K562 (cell line): ENCODE measurements around the gene TPK1. TPM values are rescaled to one million over a fixed set of nuclear protein-coding genes. Genes with fewer than 3 reads are reported as not detected.

Experiments
- ATAC-seq: fragments of 200-7000 bp; cut with Tn5 transposase; 3 replicates; pipeline ENCODE4 v1.9.1; 2020; ENCODE audit warnings: moderate library complexity
- BruUV-seq: library from RNA; stranded (reverse); fragments of 400-500 nt; replicated peaks from 2 replicates; lab custom pipeline; 2021; lab: Mats Ljungman, UMichigan
- CTCF ChIA-PET: fragments of 300-600 bp; formaldehyde crosslinking; extraction: SDS; loops from one replicate; lab custom pipeline; 2021; ENCODE audit warnings: low intra/inter-chr PET ratio; lab: Yijun Ruan, JAX
- POLR2A ChIA-PET: fragments of 300-600, 350-650 bp; sonication (Branson Sonifier 250); formaldehyde crosslinking; extraction: SDS; loops from one replicate; lab custom pipeline; 2021; ENCODE audit warnings: antibody characterized with exemption, inconsistent platforms; lab: Yijun Ruan, JAX
- DNase-seq, 4 experiments: peaks; one replicate each; pipeline versions ENCODE4 v3.0.0 to v3.0.0-alpha.2; 2011 to 2018; ENCODE audit warnings: low spot score in 3 of 4, mixed read lengths in 3 of 4; ENCODE audit errors: extremely low read depth in 1 of 4
- FAIRE-seq: peaks from 2 replicates; lab custom pipeline; 2011; peaks lifted over from hg19 to GRCh38; lab: Jason Lieb, UNC
- H2AFZ ChIP-seq: 2 replicates; pipeline ENCODE4 v1.6.0; 2011; ENCODE audit warnings: low read depth, low read length, control low read depth, inconsistent platforms
- H3K27ac ChIP-seq: fragments of 200-600 bp; 3 replicates; pipeline ENCODE4 v1.8.0; 2011; ENCODE audit warnings: low read depth, mild to moderate bottlenecking, control low read depth, inconsistent platforms, low read length, moderate library complexity, mixed read lengths; ENCODE audit errors: extremely low read depth
- H3K27me3 ChIP-seq, 2 experiments: fragments of 300-600 bp in 1 of 2; 2 replicates in 1 of 2; 3 replicates in 1 of 2; pipeline versions ENCODE4 v1.6.0 to v1.8.0; 2011; ENCODE audit warnings: inconsistent platforms in 2 of 2, low read length in 2 of 2, mild to moderate bottlenecking in 1 of 2, mixed read lengths in 1 of 2, moderate library complexity in 1 of 2; ENCODE audit not compliant: control insufficient read depth in 2 of 2, insufficient read depth in 2 of 2
- H3K36me3 ChIP-seq: fragments of 300-600 bp; 3 replicates; pipeline ENCODE4 v1.8.0; 2011; ENCODE audit warnings: mild to moderate bottlenecking, low read length, inconsistent platforms; ENCODE audit not compliant: control insufficient read depth, insufficient read depth
- H3K4me1 ChIP-seq, 2 experiments: fragments of 200-600 bp in 1 of 2; replicated peaks in 1 of 2; 2 replicates in 1 of 2; 3 replicates in 1 of 2; pipeline versions ENCODE4 v1.5.1 to v1.8.0; 2011; ENCODE audit warnings: inconsistent platforms in 2 of 2, low read length in 2 of 2, mild to moderate bottlenecking in 1 of 2, mixed read lengths in 1 of 2, moderate library complexity in 1 of 2; ENCODE audit not compliant: control insufficient read depth in 2 of 2, insufficient read depth in 2 of 2
- H3K4me2 ChIP-seq: 2 replicates; pipeline ENCODE4 v1.6.1; 2011; ENCODE audit warnings: low read length, control low read depth, inconsistent platforms, mixed read lengths; ENCODE audit not compliant: insufficient read depth
- H3K4me3 ChIP-seq: fragments of 200-600 bp; sonication (generic), shearing (Covaris generic); 2 replicates; pipeline ENCODE4 v1.5.1; 2016; ENCODE audit warnings: control low read depth, inconsistent platforms
- H3K79me2 ChIP-seq: fragments of 200-600 bp; 3 replicates; pipeline ENCODE4 v1.8.0; 2011; ENCODE audit warnings: low read length, inconsistent platforms; ENCODE audit not compliant: control insufficient read depth, insufficient read depth
- H3K9ac ChIP-seq, 2 experiments: 2 replicates each; pipeline versions ENCODE4 v1.6.0 to v1.6.1; 2011; ENCODE audit warnings: low read depth in 2 of 2, low read length in 2 of 2, control low read depth in 1 of 2, inconsistent platforms in 1 of 2, mild to moderate bottlenecking in 1 of 2, mixed read lengths in 1 of 2; ENCODE audit not compliant: insufficient read depth in 1 of 2
- H3K9me1 ChIP-seq: one replicate; pipeline ENCODE4 v1.6.0; 2011; ENCODE audit warnings: inconsistent platforms, mild to moderate bottlenecking, low read length, moderate library complexity; ENCODE audit not compliant: control insufficient read depth, insufficient read depth
- H3K9me3 ChIP-seq: replicated peaks from 2 replicates; pipeline ENCODE4 v1.5.1; 2011; ENCODE audit warnings: low read depth, low read length, inconsistent platforms; ENCODE audit not compliant: control insufficient read depth, insufficient read depth
- H4K20me1 ChIP-seq: replicated peaks from 2 replicates; pipeline ENCODE4 v1.6.1; 2011; ENCODE audit warnings: low read length, inconsistent platforms, mixed read lengths; ENCODE audit not compliant: control insufficient read depth, insufficient read depth
- BCL6 ChIP-seq: fragments of 250-450 bp; sonication (Bioruptor Pico); IDR thresholded peaks from 2 replicates; pipeline ENCODE4 v1.4.0; 2020
- BCOR ChIP-seq: fragments of 450-650 bp; IDR thresholded peaks from 2 replicates; pipeline ENCODE4 v1.6.1; 2016
- DIDO1 ChIP-seq: fragments of 450-650 bp; IDR thresholded peaks from 2 replicates; pipeline ENCODE4 v1.6.1; 2016; ENCODE audit warnings: low read depth, missing biosample characterization, missing genetic modification characterization
- GABPA ChIP-seq: fragments of 200-800 bp; sonication (Bioruptor generic); conservative IDR thresholded peaks from 2 replicates; pipeline ENCODE4 v1.6.1; 2016; ENCODE audit warnings: low read depth, missing genetic modification characterization, missing compliant biosample characterization
- HBP1 ChIP-seq: fragments of 450-650 bp; formaldehyde crosslinking; IDR thresholded peaks from 2 replicates; pipeline ENCODE4 v1.4.0; 2022; ENCODE audit warnings: missing genetic modification characterization
- HCFC1 ChIP-seq: IDR thresholded peaks from 2 replicates; pipeline ENCODE4 v1.6.1; 2012; ENCODE audit warnings: low read depth, low read length, improper control_type of control experiment
- HNRNPH1 ChIP-seq: fragments of 200-400 bp; formaldehyde crosslinking; optimal IDR thresholded peaks from 2 replicates; pipeline ENCODE3; 2017; ENCODE audit warnings: low read depth, mild to moderate bottlenecking, low read length, moderate library complexity
- MBD2 ChIP-seq: sonication (generic); IDR thresholded peaks from 2 replicates; pipeline ENCODE4 v1.6.1; 2016; ENCODE audit warnings: low read depth, borderline replicate concordance
- NFIC ChIP-seq: fragments of 450-650 bp; IDR thresholded peaks from 2 replicates; pipeline ENCODE4 v1.6.1; 2017; ENCODE audit warnings: mild to moderate bottlenecking, inconsistent platforms
- POLR2H ChIP-seq: IDR thresholded peaks from 2 replicates; pipeline ENCODE4 v1.6.1; 2016; ENCODE audit warnings: missing genetic modification characterization, low read depth, mild to moderate bottlenecking, control low read depth, missing compliant biosample characterization, moderate library complexity
- RHOXF2B ChIP-seq: fragments of 250-450 bp; sonication (Bioruptor Pico); conservative IDR thresholded peaks from 2 replicates; pipeline ENCODE4 v1.5.1; 2021
- SLC30A9 ChIP-seq: fragments of 250-450 bp; sonication (Bioruptor Pico); IDR thresholded peaks from 2 replicates; pipeline ENCODE4 v1.8.0; 2022; ENCODE audit warnings: mild to moderate bottlenecking, moderate library complexity
- STAG1 ChIP-seq: sonication (generic); formaldehyde crosslinking; IDR thresholded peaks from 2 replicates; pipeline ENCODE4 v1.5.0; 2020; ENCODE audit warnings: missing genetic modification reagents, borderline replicate concordance
- TFE3 ChIP-seq: fragments of 450-650 bp; formaldehyde crosslinking; IDR thresholded peaks from 2 replicates; pipeline ENCODE4 v1.4.0; 2020; ENCODE audit warnings: mild to moderate bottlenecking, mixed read lengths
- ZNF274 ChIP-seq: IDR thresholded peaks from 2 replicates; pipeline ENCODE4 v1.6.1; 2011; ENCODE audit warnings: low read depth, mild to moderate bottlenecking, low read length, moderate library complexity, borderline replicate concordance
- ZNF280A ChIP-seq: fragments of 450-650 bp; IDR thresholded peaks from 2 replicates; pipeline ENCODE4 v1.6.1; 2018; ENCODE audit warnings: mild to moderate bottlenecking, low read depth; ENCODE audit not compliant: partially characterized antibody
- ZNF449 ChIP-seq: fragments of 250-450 bp; sonication (Bioruptor Pico); IDR thresholded peaks from 2 replicates; pipeline ENCODE4 v1.8.0; 2022; ENCODE audit warnings: moderate library complexity, mild to moderate bottlenecking, inconsistent platforms
- ZNF644 ChIP-seq: fragments of 200-800 bp; sonication (Bioruptor generic); IDR thresholded peaks from 2 replicates; pipeline ENCODE4 v1.6.1; 2016; ENCODE audit warnings: low read depth, missing genetic modification characterization, missing compliant biosample characterization
- WGBS: fragments of 100-300 bp; shearing (Covaris generic); methylation state at CpG from one replicate; pipeline ENCODE4 v1.1.6; 2016; ENCODE audit warnings: low coverage, mixed read lengths; ENCODE audit not compliant: insufficient coverage; ENCODE audit errors: missing lambda C conversion rate; 5-methylcytosine and 5-hydroxymethylcytosine counted together
- in situ Hi-C: fragments of 300-500 bp; cut with MboI; formaldehyde crosslinking; loops from 4 replicates; pipeline ENCODE4 v1.15.0; 2018; ENCODE audit warnings: inconsistent platforms, mixed read lengths
- intact Hi-C: fragments of 100-400 bp; cut with micrococcal nuclease; formaldehyde crosslinking; loops from 2 replicates; pipeline ENCODE4 v1.14.2; 2022
- polyA plus RNA-seq, 8 experiments: library from polyadenylated mRNA; depleted of rRNA in 4 of 8; stranded (reverse) in 5 of 8; unstranded in 3 of 8; fragments of >200 nt; fragmentation: Nextera tagmentation in 2 of 8; fragmentation: Illumina TruSeq in 1 of 8; extraction: Ambion mirVana in 2 of 8; extraction: Trizol in 1 of 8; gene quantifications; 2 replicates each; pipeline versions ENCODE4 v1.2.1 to v1.2.3, GENCODE V29; 2011 to 2014; ENCODE audit warnings: inconsistent platforms in 1 of 8, missing spikeins in 1 of 8
- total RNA-seq, 7 experiments: library from RNA; depleted of rRNA in 6 of 7; stranded (reverse); fragments of >200 nt in 6 of 7; fragmentation: Illumina TruSeq in 2 of 7; extraction: Trizol in 2 of 7; gene quantifications; 2 replicates each; pipeline versions ENCODE4 v1.2.1 to v1.2.3, GENCODE V29; 2011 to 2021; ENCODE audit warnings: low replicate concordance in 1 of 7

TPK1 gene
- total and polyA plus RNA-seq, 9 of the 15 experiments (the other 6 are each of a cell fraction or from before 2014, with no cell fraction given) = 5.1 to 16.2 (median 9.2) TPM

GRCh38 chr7:144494355-144494754, 341.5 kb downstream of the TPK1 start:
- BruUV-seq = no TSS peak
- TF ChIP-seq ZNF449 (CRISPR knock-in tag) (no peak), HNRNPH1 (no peak), HCFC1 (no peak), RHOXF2B (CRISPR knock-in tag) (no peak), BCOR (no peak), NFIC (no peak), TFE3 (CRISPR knock-in tag) (no peak), POLR2H (no peak), HBP1 (CRISPR knock-in tag) (no peak), ZNF644 (tag) (no peak), GABPA (tag) (no peak), SLC30A9 (CRISPR knock-in tag) (no peak), STAG1 (no peak), DIDO1 (tag) (no peak), ZNF280A (no peak), MBD2 (no peak), BCL6 (CRISPR knock-in tag) (no peak), ZNF274 (no peak)

More at GRCh38 chr7:144494355-144494754, 341.5 kb downstream of the TPK1 start:
- in situ Hi-C loops = no loop called here
- DNase-seq (no peak), ATAC-seq (no peak), FAIRE-seq (no peak)
- Histone ChIP-seq H3K27ac (no peak overlapping the region), H4K20me1 (no peaks in the 10 kb centered on the region), H3K4me1 (no peaks in the 10 kb centered on the region), H3K79me2 (no peaks in the 10 kb centered on the region), H3K4me2 (no peak overlapping the region), H3K27me3 (no peaks in the 10 kb centered on the region), H3K4me3 (no peak overlapping the region), H3K36me3 (no peaks in the 10 kb centered on the region), H3K9me1 (no peaks in the 10 kb centered on the region), H3K9me3 (no peaks in the 10 kb centered on the region), H3K9ac (no peak overlapping the region), H2AFZ (no peak overlapping the region)
- POLR2A ChIA-PET = interaction anchor here (0.6 kb wide), 1 partner anchor 240 kb away, joined by 3 read pairs; no protein-coding TSS in a partner anchor
- intact Hi-C loops = no loop called here
- CTCF ChIA-PET = no interaction called here
- 7% methylated on average over 1 of the region's 1 CpG for WGBS
